GM18861 (cell line): Measurements from ENCODE around the gene HTRA1.

Source experiments
- ATAC-seq: cut with Tn5 transposase; IDR thresholded peaks from one replicate; pipeline ENCODE4 v1.9.1; 2021; ENCODE audit not compliant: unreplicated experiment

The HTRA1 gene

GRCh38 chr10:122461367-122461728 is at the start of gene HTRA1:
Gene HTRA1, plus strand, starts transcription at chr10:122461553. Its CDS starts 100 bp downstream, at chr10:122461653.
- no peak for ATAC-seq

GRCh38 chr10:122413327-122413726 is 48.0 kb upstream of the HTRA1 start:
- ATAC-seq: no peak

- ATAC-seq: no peak
Observed at GRCh38 chr10:122417667-122418066, 43.7 kb upstream of the HTRA1 start.

- no peak for ATAC-seq
Observed at GRCh38 chr10:122419016-122419415, 42.3 kb upstream of the HTRA1 start.

- ATAC-seq: no peak
Observed at GRCh38 chr10:122419876-122420623, 41.3 kb upstream of the HTRA1 start.

GRCh38 chr10:122420624-122421007 is 40.7 kb upstream of the HTRA1 start:
- no peak for ATAC-seq

GRCh38 chr10:122421054-122421625 is 40.2 kb upstream of the HTRA1 start:
- no peak for ATAC-seq

- ATAC-seq: no peak
Observed at GRCh38 chr10:122421742-122422141, 39.6 kb upstream of the HTRA1 start.

- ATAC-seq: no peak
Observed at GRCh38 chr10:122422266-122422989, 38.9 kb upstream of the HTRA1 start.

- no peak for ATAC-seq
Observed at GRCh38 chr10:122424059-122424458, 37.3 kb upstream of the HTRA1 start.

- no peak for ATAC-seq
Observed at GRCh38 chr10:122426829-122427228, 34.5 kb upstream of the HTRA1 start.

- no peak for ATAC-seq
Observed at GRCh38 chr10:122427280-122427679, 34.1 kb upstream of the HTRA1 start.

- ATAC-seq: no peak
Observed at GRCh38 chr10:122435212-122435827, 26.0 kb upstream of the HTRA1 start.

GRCh38 chr10:122441961-122442360 is 19.4 kb upstream of the HTRA1 start:
- ATAC-seq: no peak

- ATAC-seq: no peak
Observed at GRCh38 chr10:122445469-122445868, 15.9 kb upstream of the HTRA1 start.

- no peak for ATAC-seq
Observed at GRCh38 chr10:122445904-122446303, 15.4 kb upstream of the HTRA1 start.

GRCh38 chr10:122446668-122447423 is 14.5 kb upstream of the HTRA1 start:
- no peak for ATAC-seq

- ATAC-seq: no peak
Observed at GRCh38 chr10:122448600-122448999, 12.8 kb upstream of the HTRA1 start.

- ATAC-seq: no peak
Observed at GRCh38 chr10:122449153-122449552, 12.2 kb upstream of the HTRA1 start.

- ATAC-seq: no peak
Observed at GRCh38 chr10:122450353-122450990, 10.9 kb upstream of the HTRA1 start.

- ATAC-seq: no peak
Observed at GRCh38 chr10:122454071-122454470, 7.3 kb upstream of the HTRA1 start.
